CD4-positive, alpha-beta memory T cell (primary cell): Measurements from ENCODE around the gene ASCL1. TPM values are rescaled to one million over a fixed set of nuclear protein-coding genes. Genes with fewer than 3 reads are reported as not detected.
A peak's percentile ranks its signal among the peaks of the same experiment; 100 is the strongest.

ENCODE experiments used
- CTCF ChIA-PET: fragments of 350-600 bp; sonication (Branson Sonifier 250); formaldehyde crosslinking; loops from one replicate; lab custom pipeline; 2021; ENCODE audit warnings: inconsistent platforms; ENCODE audit not compliant: partially characterized antibody; lab: Charles Lee
- POLR2A ChIA-PET: fragments of 350-600 bp; sonication (Branson Sonifier 250); formaldehyde crosslinking; loops from one replicate; lab custom pipeline; 2021; ENCODE audit not compliant: partially characterized antibody; lab: Charles Lee
- DNase-seq, 5 donors: peaks; one replicate each; pipeline versions ENCODE4 v3.0.0 to v3.0.0-alpha.2; 2020 to 2022; ENCODE audit warnings: mixed read lengths in 1 of 5
- H3K27ac ChIP-seq: one replicate; pipeline ENCODE4 v1.7.0; 2013; ENCODE audit warnings: low read depth, low read length
- H3K27me3 ChIP-seq: 2 replicates; pipeline ENCODE4 v1.7.0; 2013; ENCODE audit warnings: mild to moderate bottlenecking, low read length, moderate library complexity; ENCODE audit not compliant: insufficient read depth
- H3K36me3 ChIP-seq: 2 replicates; pipeline ENCODE4 v1.7.0; 2013; ENCODE audit warnings: mild to moderate bottlenecking, low read length, moderate library complexity; ENCODE audit not compliant: insufficient read depth
- H3K4me1 ChIP-seq: 2 replicates; pipeline ENCODE4 v1.7.0; 2013; ENCODE audit warnings: mild to moderate bottlenecking, low read length, moderate library complexity; ENCODE audit not compliant: insufficient read depth
- H3K4me3 ChIP-seq, 2 donors: one replicate each; pipeline ENCODE4 v1.7.0; 2013; ENCODE audit warnings: low read length in 2 of 2, mild to moderate bottlenecking in 1 of 2
- H3K9me3 ChIP-seq, 2 donors: one replicate each; pipeline ENCODE4 v1.7.0; 2013; ENCODE audit warnings: low read length in 2 of 2, control low read depth in 1 of 2; ENCODE audit not compliant: control insufficient read depth in 1 of 2
- H3K27ac Mint-ChIP-seq, 7 donors: one replicate each; pipeline ENCODE4 v1.8.0; 2020 to 2021; ENCODE audit warnings: mixed read lengths in 7 of 7, mild to moderate bottlenecking in 6 of 7, inconsistent platforms in 3 of 7, moderate library complexity in 3 of 7
- H3K27me3 Mint-ChIP-seq, 2 donors: one replicate each; pipeline ENCODE4 v1.8.0; 2020 to 2021; ENCODE audit warnings: mixed read lengths in 2 of 2
- H3K36me3 Mint-ChIP-seq, 2 donors: one replicate each; pipeline ENCODE4 v1.8.0; 2020 to 2021; ENCODE audit warnings: mixed read lengths in 2 of 2, inconsistent platforms in 1 of 2, mild to moderate bottlenecking in 1 of 2
- H3K4me1 Mint-ChIP-seq, 4 donors: one replicate each; pipeline ENCODE4 v1.8.0; 2020 to 2021; ENCODE audit warnings: mixed read lengths in 4 of 4, mild to moderate bottlenecking in 1 of 4
- H3K4me3 Mint-ChIP-seq, 8 donors: one replicate each; pipeline ENCODE4 v1.8.0; 2020 to 2021; ENCODE audit warnings: mixed read lengths in 8 of 8, mild to moderate bottlenecking in 7 of 8, moderate library complexity in 6 of 8, inconsistent platforms in 3 of 8
- H3K9me3 Mint-ChIP-seq, 8 donors: one replicate each; pipeline ENCODE4 v1.8.0; 2020 to 2021; ENCODE audit warnings: mixed read lengths in 8 of 8, mild to moderate bottlenecking in 5 of 8, inconsistent platforms in 3 of 8, moderate library complexity in 1 of 8
- intact Hi-C: fragments of 100-400 bp; cut with micrococcal nuclease; formaldehyde crosslinking; loops from one replicate; pipeline ENCODE4 v1.15.1; 2023
- polyA plus RNA-seq, 2 donors: library from polyadenylated mRNA; unstranded; fragments of 300-500 nt; fragmentation: Illumina TruSeq; gene quantifications; one replicate each; pipeline ENCODE4 v1.2.3, GENCODE V29; 2021
- total RNA-seq, 2 experiments: library from RNA; stranded (reverse); gene quantifications; one replicate each; pipeline ENCODE4 v1.2.3, GENCODE V29; 2021

ASCL1 gene
- total RNA-seq (not detected), polyA plus RNA-seq (not detected)

GRCh38 chr12:102957339-102958050, at the start of gene ASCL1:
ASCL1 (plus strand) TSS chr12:102957674; CDS start chr12:102958245, 571 bp downstream.
- peaks cover 11% of the 10 kb centered on the region for H3K27me3 ChIP-seq
- no peak for DNase-seq
- peaks cover 54 to 62% of the 10 kb centered on the region in 2 donors for H3K27me3 Mint-ChIP-seq
- no peaks in the 10 kb centered on the region for H3K36me3 Mint-ChIP-seq
- H3K4me1 ChIP-seq, result peaks cover 4% of the 10 kb centered on the region
- intact Hi-C loops, result no loop called here
- no peaks in the 10 kb centered on the region for H3K9me3 ChIP-seq
- H3K4me3 ChIP-seq, result no peak within 1 kb of the TSS
- peaks cover 0 to 8% (median under 1%) of the 10 kb centered on the region in 8 donors for H3K9me3 Mint-ChIP-seq
- no peak within 1 kb of the TSS for H3K27ac ChIP-seq
- ChIA-PET CTCF (no interaction called here), POLR2A (no interaction called here)
- peak within 1 kb of the TSS; percentile 48 to 81 (median 64) for H3K4me3 Mint-ChIP-seq
- H3K36me3 ChIP-seq, result no peaks in the 10 kb centered on the region
- no peak within 1 kb of the TSS for H3K27ac Mint-ChIP-seq
- peaks cover 7 to 31% (median 14%) of the 10 kb centered on the region in 4 donors for H3K4me1 Mint-ChIP-seq

GRCh38 chr12:102907918-102908317, 49.6 kb upstream of the ASCL1 start:
- Histone ChIP-seq H3K27ac (no peak overlapping the region), H3K36me3 (no peaks in the 10 kb centered on the region), H3K9me3 (no peaks in the 10 kb centered on the region), H3K4me3 (no peak overlapping the region), H3K4me1 (no peaks in the 10 kb centered on the region), H3K27me3 (no peaks in the 10 kb centered on the region)
- intact Hi-C loops, result no loop called here
- Mint-ChIP-seq H3K27me3 (peaks cover 2 to 6% of the 10 kb centered on the region in 2 donors), H3K36me3 (no peaks in the 10 kb centered on the region), H3K4me3 (no peak overlapping the region), H3K27ac (no peak overlapping the region), H3K9me3 (peaks cover 0 to 2% (median 0%) of the 10 kb centered on the region in 8 donors), H3K4me1 (no peaks in the 10 kb centered on the region)
- no peak for DNase-seq
- ChIA-PET CTCF (no interaction called here), POLR2A (no interaction called here)

- Mint-ChIP-seq H3K27ac (no peak overlapping the region), H3K4me3 (no peak overlapping the region), H3K36me3 (no peaks in the 10 kb centered on the region), H3K9me3 (no peaks in the 10 kb centered on the region), H3K4me1 (no peaks in the 10 kb centered on the region), H3K27me3 (peaks cover 3 to 6% of the 10 kb centered on the region in 2 donors)
- POLR2A ChIA-PET, result no interaction called here
- no peak overlapping the region for H3K4me3 ChIP-seq
- no peaks in the 10 kb centered on the region for H3K36me3 ChIP-seq
- CTCF ChIA-PET, result no interaction called here
- H3K4me1 ChIP-seq, result no peaks in the 10 kb centered on the region
- no peaks in the 10 kb centered on the region for H3K27me3 ChIP-seq
- no peak overlapping the region for H3K27ac ChIP-seq
- no peaks in the 10 kb centered on the region for H3K9me3 ChIP-seq
- intact Hi-C loops, result no loop called here
- no peak for DNase-seq
These were observed 47.3 kb upstream of the ASCL1 start for GRCh38 chr12:102910137-102910536.

- Histone ChIP-seq H3K27ac (no peak overlapping the region), H3K27me3 (no peaks in the 10 kb centered on the region), H3K4me1 (no peaks in the 10 kb centered on the region), H3K4me3 (no peak overlapping the region), H3K36me3 (no peaks in the 10 kb centered on the region), H3K9me3 (no peaks in the 10 kb centered on the region)
- Mint-ChIP-seq H3K27me3 (peaks cover 3 to 6% of the 10 kb centered on the region in 2 donors), H3K4me3 (no peak overlapping the region), H3K36me3 (no peaks in the 10 kb centered on the region), H3K27ac (peak overlapping the region in 1 of 7 donors; percentile 62), H3K9me3 (no peaks in the 10 kb centered on the region), H3K4me1 (no peaks in the 10 kb centered on the region)
- ChIA-PET POLR2A (no interaction called here), CTCF (interaction anchor here (1.1 kb wide), 1 partner anchor 722 kb away, joined by 4 read pairs; no protein-coding TSS in a partner anchor)
- DNase-seq, result no peak
- intact Hi-C loops, result no loop called here
These were observed 46.7 kb upstream of the ASCL1 start for GRCh38 chr12:102910792-102911191.

GRCh38 chr12:102911320-102911719, 46.2 kb upstream of the ASCL1 start:
- no peak overlapping the region for H3K4me3 Mint-ChIP-seq
- no peaks in the 10 kb centered on the region for H3K27me3 ChIP-seq
- H3K9me3 ChIP-seq, result no peaks in the 10 kb centered on the region
- POLR2A ChIA-PET, result no interaction called here
- H3K9me3 Mint-ChIP-seq, result no peaks in the 10 kb centered on the region
- H3K27ac ChIP-seq, result no peak overlapping the region
- no peak for DNase-seq
- H3K27me3 Mint-ChIP-seq, result peaks cover 3 to 6% of the 10 kb centered on the region in 2 donors
- H3K4me3 ChIP-seq, result no peak overlapping the region
- H3K36me3 Mint-ChIP-seq, result no peaks in the 10 kb centered on the region
- H3K27ac Mint-ChIP-seq, result no peak overlapping the region
- CTCF ChIA-PET, result interaction anchor here (1.1 kb wide), 1 partner anchor 721 kb away, joined by 4 read pairs; no protein-coding TSS in a partner anchor
- intact Hi-C loops, result no loop called here
- H3K4me1 ChIP-seq, result no peaks in the 10 kb centered on the region
- no peaks in the 10 kb centered on the region for H3K4me1 Mint-ChIP-seq
- H3K36me3 ChIP-seq, result no peaks in the 10 kb centered on the region

GRCh38 chr12:102912258-102912657, 45.2 kb upstream of the ASCL1 start:
- Histone ChIP-seq H3K27ac (no peak overlapping the region), H3K4me3 (no peak overlapping the region), H3K36me3 (no peaks in the 10 kb centered on the region), H3K9me3 (no peaks in the 10 kb centered on the region), H3K27me3 (no peaks in the 10 kb centered on the region), H3K4me1 (peaks cover under 1% of the 10 kb centered on the region)
- intact Hi-C loops, result no loop called here
- H3K9me3 Mint-ChIP-seq, result no peaks in the 10 kb centered on the region
- H3K4me3 Mint-ChIP-seq, result no peak overlapping the region
- DNase-seq, result no peak
- H3K4me1 Mint-ChIP-seq, result peaks cover 0 to 4% (median 1%) of the 10 kb centered on the region in 4 donors
- no peaks in the 10 kb centered on the region for H3K36me3 Mint-ChIP-seq
- H3K27me3 Mint-ChIP-seq, result peaks cover 3 to 8% of the 10 kb centered on the region in 2 donors
- CTCF ChIA-PET, result no interaction called here
- no peak overlapping the region for H3K27ac Mint-ChIP-seq
- POLR2A ChIA-PET, result no interaction called here

GRCh38 chr12:102913453-102914226, 43.8 kb upstream of the ASCL1 start:
- intact Hi-C loops, result no loop called here
- POLR2A ChIA-PET, result no interaction called here
- no peak overlapping the region for H3K27ac ChIP-seq
- H3K27me3 Mint-ChIP-seq, result peaks cover 3 to 10% of the 10 kb centered on the region in 2 donors
- no peak overlapping the region for H3K4me3 Mint-ChIP-seq
- no peaks in the 10 kb centered on the region for H3K36me3 ChIP-seq
- CTCF ChIA-PET, result no interaction called here
- peaks cover 8% of the 10 kb centered on the region for H3K4me1 ChIP-seq
- H3K9me3 ChIP-seq, result no peaks in the 10 kb centered on the region
- no peak overlapping the region for H3K27ac Mint-ChIP-seq
- H3K4me1 Mint-ChIP-seq, result peaks cover 3 to 11% (median 7%) of the 10 kb centered on the region in 4 donors
- no peaks in the 10 kb centered on the region for H3K9me3 Mint-ChIP-seq
- no peak for DNase-seq
- H3K4me3 ChIP-seq, result no peak overlapping the region
- H3K27me3 ChIP-seq, result no peaks in the 10 kb centered on the region
- H3K36me3 Mint-ChIP-seq, result no peaks in the 10 kb centered on the region
